Measurements from ENCODE around the gene PKP2. TPM values are rescaled to one million over a fixed set of nuclear protein-coding genes. Genes with fewer than 3 reads are reported as not detected.

PKP2 gene
- total and polyA plus RNA-seq, 2 donors (not counting 3 experiments of a cell fraction or from before 2014, with no cell fraction given): 1.4 to 6.5 TPM

DNA sequence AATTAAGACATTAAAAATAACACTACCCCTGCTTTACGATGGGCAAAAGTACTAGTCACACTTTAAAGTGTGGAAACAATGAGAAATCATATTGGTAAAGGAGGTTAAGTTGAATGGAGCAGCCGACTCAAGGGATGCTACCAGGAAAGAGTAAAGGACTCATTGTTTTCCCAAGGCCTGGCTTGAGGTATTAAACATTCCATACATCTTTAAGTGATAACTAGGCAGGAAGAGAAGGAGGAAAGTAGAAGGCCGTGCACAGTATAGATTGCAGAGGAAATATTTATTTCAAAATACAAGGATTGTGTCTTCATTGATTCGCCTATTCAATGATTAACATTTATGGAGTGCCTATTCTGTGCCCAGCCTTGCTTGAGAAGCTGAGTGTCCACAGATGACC, 120.3 kb downstream of the PKP2 start:
- H3K9ac ChIP-seq (replicated peaks; ENCODE audit: extremely low read depth, insufficient read depth, low read length): no peak overlapping the region
- no peaks in the 10 kb centered on the region for H3K9me3 ChIP-seq (replicated peaks; ENCODE audit: control insufficient read depth, insufficient read depth, low read length)
- dilution Hi-C loops (cut with MboI; ENCODE audit: extremely low pct_ligation_motif_present, low sequenced_read_pairs): no loop called here
- H3K36me3 ChIP-seq (ENCODE audit: control insufficient read depth in 2 of 2, extremely low read depth in 1 of 2, insufficient read depth in 2 of 2, low read length in 2 of 2): no peaks in the 10 kb centered on the region
- H3K4me1 ChIP-seq (ENCODE audit: control insufficient read depth, extremely low read depth, insufficient read depth, low read length): no peaks in the 10 kb centered on the region
- H3K27ac ChIP-seq (ENCODE audit: insufficient read depth, low read depth, low read length): no peak overlapping the region
- H2AFZ ChIP-seq (ENCODE audit: low read depth, low read length): no peak overlapping the region
- DNase-seq (ENCODE audit: low read depth, low spot score) (no peak), FAIRE-seq (no peak)
- H3K4me2 ChIP-seq (ENCODE audit: insufficient read depth, low read length): no peak overlapping the region
- H3K27me3 ChIP-seq (ENCODE audit: control insufficient read depth in 2 of 2, insufficient read depth in 2 of 2, low read length in 2 of 2): peaks cover 26 to 30% of the 10 kb centered on the region in 2 experiments
- BruUV-seq (replicated peaks): no TSS peak
- no peaks in the 10 kb centered on the region for H3K79me2 ChIP-seq (ENCODE audit: control insufficient read depth, insufficient read depth, low read length)
- ChIA-PET CTCF (no interaction called here), POLR2A (no interaction called here)
- TF ChIP-seq MYC (IDR thresholded peaks at IDR 0.05; ENCODE audit: low read depth, low read length) (no peak), JUN (IDR thresholded peaks at IDR 0.05; ENCODE audit: borderline replicate concordance, insufficient read depth, insufficient read length, low read depth) (no peak), POLR2AphosphoS5 (IDR thresholded peaks at IDR 0.05; ENCODE audit: insufficient read depth, low read depth, low read length) (no peak), POLR2A (IDR thresholded peaks at IDR 0.05; ENCODE audit: low read depth, low read length) (no peak), GATA2 (IDR thresholded peaks at IDR 0.05; ENCODE audit: insufficient read depth, insufficient read length, low read depth, low read length) (no peak)
- TF ChIP-seq, protein P1, sequence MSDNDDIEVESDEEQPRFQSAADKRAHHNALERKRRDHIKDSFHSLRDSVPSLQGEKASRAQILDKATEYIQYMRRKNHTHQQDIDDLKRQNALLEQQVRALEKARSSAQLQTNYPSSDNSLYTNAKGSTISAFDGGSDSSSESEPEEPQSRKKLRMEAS (IDR thresholded peaks at IDR 0.05; ENCODE audit: insufficient read depth, insufficient read length): no peak
- TF ChIP-seq, protein P2, sequence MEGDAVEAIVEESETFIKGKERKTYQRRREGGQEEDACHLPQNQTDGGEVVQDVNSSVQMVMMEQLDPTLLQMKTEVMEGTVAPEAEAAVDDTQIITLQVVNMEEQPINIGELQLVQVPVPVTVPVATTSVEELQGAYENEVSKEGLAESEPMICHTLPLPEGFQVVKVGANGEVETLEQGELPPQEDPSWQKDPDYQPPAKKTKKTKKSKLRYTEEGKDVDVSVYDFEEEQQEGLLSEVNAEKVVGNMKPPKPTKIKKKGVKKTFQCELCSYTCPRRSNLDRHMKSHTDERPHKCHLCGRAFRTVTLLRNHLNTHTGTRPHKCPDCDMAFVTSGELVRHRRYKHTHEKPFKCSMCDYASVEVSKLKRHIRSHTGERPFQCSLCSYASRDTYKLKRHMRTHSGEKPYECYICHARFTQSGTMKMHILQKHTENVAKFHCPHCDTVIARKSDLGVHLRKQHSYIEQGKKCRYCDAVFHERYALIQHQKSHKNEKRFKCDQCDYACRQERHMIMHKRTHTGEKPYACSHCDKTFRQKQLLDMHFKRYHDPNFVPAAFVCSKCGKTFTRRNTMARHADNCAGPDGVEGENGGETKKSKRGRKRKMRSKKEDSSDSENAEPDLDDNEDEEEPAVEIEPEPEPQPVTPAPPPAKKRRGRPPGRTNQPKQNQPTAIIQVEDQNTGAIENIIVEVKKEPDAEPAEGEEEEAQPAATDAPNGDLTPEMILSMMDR (IDR thresholded peaks at IDR 0.05; ENCODE audit: extremely low read depth in 1 of 2, insufficient read depth in 1 of 2, low read depth in 1 of 2, low read length in 2 of 2): no peak
- intact Hi-C loops (cut with micrococcal nuclease): no loop called here
- no peaks in the 10 kb centered on the region for H4K20me1 ChIP-seq (replicated peaks; ENCODE audit: control insufficient read depth, extremely low read depth, insufficient read depth, low read length)
- no peak overlapping the region for H3K4me3 ChIP-seq (replicated peaks in 1 of 3; ENCODE audit: insufficient read depth in 1 of 3, low read depth in 1 of 3, low read length in 3 of 3)
- no peaks in the 10 kb centered on the region for H3K9me1 ChIP-seq (replicated peaks; ENCODE audit: control insufficient read depth, extremely low read depth, insufficient read depth, low read length)
